Epithelial cell of proximal tubule (primary cell): Measurements from ENCODE around the gene SIM1. TPM values are rescaled to one million over a fixed set of nuclear protein-coding genes. Genes with fewer than 3 reads are reported as not detected.

Experiments used
- DNase-seq: peaks from one replicate; pipeline ENCODE4 v3.0.0-alpha.2; 2011; ENCODE audit warnings: low read depth
- H3K4me3 ChIP-seq: 2 replicates; pipeline ENCODE4 v1.5.1; 2011; ENCODE audit warnings: low read depth, mild to moderate bottlenecking, low read length
- CTCF ChIP-seq: conservative IDR thresholded peaks from 2 replicates; pipeline ENCODE4 v1.5.1; 2012; ENCODE audit warnings: low read depth, mild to moderate bottlenecking, low read length
- total RNA-seq: library from RNA; depleted of rRNA; stranded (reverse); fragments of >200 nt; gene quantifications from 2 replicates; pipeline ENCODE4 v1.2.3, GENCODE V29; 2015

SIM1 gene
- total RNA-seq, 1 donor from 2014 or later: 9.5 TPM

- no peak overlapping the region for H3K4me3 ChIP-seq
- TF ChIP-seq CTCF: no peak
- no peak for DNase-seq
Measured at GRCh38 chr6:100485268-100485667, 20.5 kb upstream of the SIM1 start.

- TF ChIP-seq CTCF: no peak
- H3K4me3 ChIP-seq: no peak overlapping the region
- no peak for DNase-seq
Measured at GRCh38 chr6:100484474-100484873, 19.8 kb upstream of the SIM1 start.

GRCh38 chr6:100482698-100483097 is 18.0 kb upstream of the SIM1 start:
- no peak overlapping the region for H3K4me3 ChIP-seq
- TF ChIP-seq CTCF: no peak
- no peak for DNase-seq

GRCh38 chr6:100479179-100480035 is 14.7 kb upstream of the SIM1 start:
- peak; percentile 82 for TF ChIP-seq CTCF
- no peak overlapping the region for H3K4me3 ChIP-seq
- no peak for DNase-seq

GRCh38 chr6:100475554-100476320 is 11.0 kb upstream of the SIM1 start:
- DNase-seq: no peak
- TF ChIP-seq CTCF: no peak
- H3K4me3 ChIP-seq: no peak overlapping the region

- no peak overlapping the region for H3K4me3 ChIP-seq
- no peak for DNase-seq
- no peak for TF ChIP-seq CTCF
Measured at GRCh38 chr6:100473182-100473581, 8.5 kb upstream of the SIM1 start.
